GM12878 (cell line): Measurements from ENCODE around the gene CUEDC1. TPM values are rescaled to one million over a fixed set of nuclear protein-coding genes. Genes with fewer than 3 reads are reported as not detected.

Experiments
- CBX3 ChIP-seq: fragments of 200-600 bp; sonication (generic); IDR thresholded peaks from 2 replicates; pipeline ENCODE4 v1.6.1; 2016; ENCODE audit warnings: low read depth, borderline replicate concordance
- EGR1 ChIP-seq, 2 experiments: IDR thresholded peaks; 1 replicate in 1 of 2; 2 replicates in 1 of 2; pipeline ENCODE4 v1.6.1; 2011 to 2012; ENCODE audit warnings: low read depth in 2 of 2, low read length in 2 of 2, borderline replicate concordance in 1 of 2, mild to moderate bottlenecking in 1 of 2, moderate library complexity in 1 of 2
- EZH2 ChIP-seq: IDR thresholded peaks from 2 replicates; pipeline ENCODE4 v1.6.1; 2012; ENCODE audit warnings: low read depth, mild to moderate bottlenecking, control low read depth, inconsistent platforms, low read length, borderline replicate concordance; ENCODE audit not compliant: control insufficient read depth
- IKZF2 ChIP-seq, 2 experiments: fragments of 450-650 bp; IDR thresholded peaks; 2 replicates each; pipeline ENCODE4 v1.6.1; 2017; ENCODE audit warnings: mild to moderate bottlenecking in 2 of 2, moderate library complexity in 2 of 2
- KLF5 ChIP-seq: fragments of 450-650 bp; IDR thresholded peaks from 2 replicates; pipeline ENCODE4 v1.6.1; 2014; ENCODE audit warnings: mild to moderate bottlenecking; ENCODE audit not compliant: partially characterized antibody
- NR2F1 ChIP-seq: fragments of 450-650 bp; conservative IDR thresholded peaks from 2 replicates; pipeline ENCODE4 v1.6.1; 2017; ENCODE audit warnings: mild to moderate bottlenecking
- polyA plus RNA-seq, 11 experiments: library from polyadenylated mRNA; depleted of rRNA in 4 of 11; unstranded in 6 of 11; stranded (reverse) in 5 of 11; fragments of >200 nt; fragmentation: Nextera tagmentation in 4 of 11; fragmentation: Illumina TruSeq in 1 of 11; extraction: Ambion mirVana in 4 of 11; extraction: Trizol in 1 of 11; gene quantifications; 1 replicate in 1 of 11; 2 replicates in 10 of 11; pipeline versions ENCODE4 v1.2.1 to v1.2.3, GENCODE V29; 2011 to 2016; ENCODE audit warnings: inconsistent platforms in 2 of 11, missing spikeins in 2 of 11, low read depth in 1 of 11
- total RNA-seq, 4 experiments: library from RNA; depleted of rRNA in 3 of 4; stranded (reverse); fragments of >200 nt in 3 of 4; fragmentation: Illumina TruSeq in 1 of 4; extraction: Trizol in 1 of 4; gene quantifications; 2 replicates each; pipeline versions ENCODE4 v1.2.1 to v1.2.3, GENCODE V29; 2013 to 2021
- TF ChIP-seq, protein P1 (sequence below): fragments of 450-650 bp; IDR thresholded peaks from 2 replicates; pipeline ENCODE4 v1.6.1; 2017; ENCODE audit warnings: mild to moderate bottlenecking, moderate library complexity
- TF ChIP-seq, protein P2 (sequence below): fragments of 450-650 bp; IDR thresholded peaks from 2 replicates; pipeline ENCODE4 v1.6.1; 2018; ENCODE audit warnings: borderline replicate concordance, mild to moderate bottlenecking; ENCODE audit not compliant: partially characterized antibody
- TF ChIP-seq, protein P3 (sequence below): fragments of 450-650 bp; IDR thresholded peaks from 2 replicates; pipeline ENCODE4 v1.6.1; 2017; ENCODE audit warnings: low read depth, mild to moderate bottlenecking, moderate library complexity
- TF ChIP-seq, protein P4 (sequence below): IDR thresholded peaks from 2 replicates; pipeline ENCODE4 v1.6.1; 2011; ENCODE audit warnings: mild to moderate bottlenecking, low read depth, low read length, moderate library complexity; ENCODE audit not compliant: insufficient replicate concordance
- TF ChIP-seq, protein P5 (sequence below): fragments of 450-650 bp; IDR thresholded peaks from 2 replicates; pipeline ENCODE4 v1.6.1; 2016; ENCODE audit warnings: mild to moderate bottlenecking
- TF ChIP-seq, protein P6 (sequence below): IDR thresholded peaks from 2 replicates; pipeline ENCODE4 v1.6.1; 2012; ENCODE audit warnings: mild to moderate bottlenecking, low read depth, low read length

CUEDC1 gene
- total and polyA plus RNA-seq, 10 of the 15 experiments (the other 5 are each of a cell fraction or from before 2014, with no cell fraction given) = 0.24 to 7.4 (median 1.8) TPM

DNA sequence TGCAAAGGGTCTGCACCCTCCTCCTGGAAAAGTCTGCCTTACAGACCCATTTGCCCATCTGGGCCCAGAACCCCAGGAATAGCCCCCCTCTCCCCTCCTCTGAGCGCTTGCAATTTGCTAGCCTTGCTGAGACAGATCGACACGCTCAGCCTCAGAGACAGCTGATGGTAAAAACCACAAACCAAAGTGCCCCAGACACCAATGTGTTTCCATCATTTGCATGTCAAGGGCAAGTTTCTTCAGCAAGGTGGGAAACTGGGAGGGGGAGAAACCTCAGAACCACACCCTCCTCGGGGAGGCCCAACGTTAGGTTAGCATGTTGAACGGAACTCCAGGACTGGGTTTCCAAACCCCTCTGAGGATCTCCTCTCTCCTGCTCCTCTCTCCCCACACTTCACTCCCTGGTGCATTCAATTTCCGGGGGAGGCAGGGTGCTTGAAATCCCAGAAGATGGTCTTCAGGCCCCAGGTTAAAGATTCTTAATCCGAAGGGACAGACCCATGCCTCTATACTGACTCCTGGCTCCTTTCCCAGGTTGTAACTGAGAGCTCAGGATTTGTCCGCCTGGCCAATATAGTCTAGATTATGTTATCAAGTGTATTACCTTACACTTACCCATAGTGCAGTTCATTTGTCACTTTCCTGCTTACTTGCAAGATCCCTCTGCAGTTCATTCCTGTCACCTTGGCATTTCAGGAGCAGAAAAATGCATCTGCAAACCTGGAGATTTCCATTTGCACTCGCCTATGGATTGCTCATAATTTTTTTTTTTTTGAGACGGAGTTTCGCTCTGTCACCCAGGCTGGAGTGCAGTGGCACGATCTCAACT, 1.3 kb upstream of the CUEDC1 start (continued):
- TF ChIP-seq, protein P1, sequence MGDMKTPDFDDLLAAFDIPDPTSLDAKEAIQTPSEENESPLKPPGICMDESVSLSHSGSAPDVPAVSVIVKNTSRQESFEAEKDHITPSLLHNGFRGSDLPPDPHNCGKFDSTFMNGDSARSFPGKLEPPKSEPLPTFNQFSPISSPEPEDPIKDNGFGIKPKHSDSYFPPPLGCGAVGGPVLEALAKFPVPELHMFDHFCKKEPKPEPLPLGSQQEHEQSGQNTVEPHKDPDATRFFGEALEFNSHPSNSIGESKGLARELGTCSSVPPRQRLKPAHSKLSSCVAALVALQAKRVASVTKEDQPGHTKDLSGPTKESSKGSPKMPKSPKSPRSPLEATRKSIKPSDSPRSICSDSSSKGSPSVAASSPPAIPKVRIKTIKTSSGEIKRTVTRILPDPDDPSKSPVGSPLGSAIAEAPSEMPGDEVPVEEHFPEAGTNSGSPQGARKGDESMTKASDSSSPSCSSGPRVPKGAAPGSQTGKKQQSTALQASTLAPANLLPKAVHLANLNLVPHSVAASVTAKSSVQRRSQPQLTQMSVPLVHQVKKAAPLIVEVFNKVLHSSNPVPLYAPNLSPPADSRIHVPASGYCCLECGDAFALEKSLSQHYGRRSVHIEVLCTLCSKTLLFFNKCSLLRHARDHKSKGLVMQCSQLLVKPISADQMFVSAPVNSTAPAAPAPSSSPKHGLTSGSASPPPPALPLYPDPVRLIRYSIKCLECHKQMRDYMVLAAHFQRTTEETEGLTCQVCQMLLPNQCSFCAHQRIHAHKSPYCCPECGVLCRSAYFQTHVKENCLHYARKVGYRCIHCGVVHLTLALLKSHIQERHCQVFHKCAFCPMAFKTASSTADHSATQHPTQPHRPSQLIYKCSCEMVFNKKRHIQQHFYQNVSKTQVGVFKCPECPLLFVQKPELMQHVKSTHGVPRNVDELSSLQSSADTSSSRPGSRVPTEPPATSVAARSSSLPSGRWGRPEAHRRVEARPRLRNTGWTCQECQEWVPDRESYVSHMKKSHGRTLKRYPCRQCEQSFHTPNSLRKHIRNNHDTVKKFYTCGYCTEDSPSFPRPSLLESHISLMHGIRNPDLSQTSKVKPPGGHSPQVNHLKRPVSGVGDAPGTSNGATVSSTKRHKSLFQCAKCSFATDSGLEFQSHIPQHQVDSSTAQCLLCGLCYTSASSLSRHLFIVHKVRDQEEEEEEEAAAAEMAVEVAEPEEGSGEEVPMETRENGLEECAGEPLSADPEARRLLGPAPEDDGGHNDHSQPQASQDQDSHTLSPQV = no peak
- TF ChIP-seq, protein P2, sequence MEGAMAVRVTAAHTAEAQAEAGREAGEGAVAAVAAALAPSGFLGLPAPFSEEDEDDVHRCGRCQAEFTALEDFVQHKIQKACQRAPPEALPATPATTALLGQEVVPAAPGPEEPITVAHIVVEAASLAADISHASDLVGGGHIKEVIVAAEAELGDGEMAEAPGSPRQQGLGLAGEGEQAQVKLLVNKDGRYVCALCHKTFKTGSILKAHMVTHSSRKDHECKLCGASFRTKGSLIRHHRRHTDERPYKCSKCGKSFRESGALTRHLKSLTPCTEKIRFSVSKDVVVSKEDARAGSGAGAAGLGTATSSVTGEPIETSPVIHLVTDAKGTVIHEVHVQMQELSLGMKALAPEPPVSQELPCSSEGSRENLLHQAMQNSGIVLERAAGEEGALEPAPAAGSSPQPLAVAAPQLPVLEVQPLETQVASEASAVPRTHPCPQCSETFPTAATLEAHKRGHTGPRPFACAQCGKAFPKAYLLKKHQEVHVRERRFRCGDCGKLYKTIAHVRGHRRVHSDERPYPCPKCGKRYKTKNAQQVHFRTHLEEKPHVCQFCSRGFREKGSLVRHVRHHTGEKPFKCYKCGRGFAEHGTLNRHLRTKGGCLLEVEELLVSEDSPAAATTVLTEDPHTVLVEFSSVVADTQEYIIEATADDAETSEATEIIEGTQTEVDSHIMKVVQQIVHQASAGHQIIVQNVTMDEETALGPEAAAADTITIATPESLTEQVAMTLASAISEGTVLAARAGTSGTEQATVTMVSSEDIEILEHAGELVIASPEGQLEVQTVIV = no peak
- TF ChIP-seq NR2F1 = no peak
- TF ChIP-seq IKZF2 (IDR thresholded peaks at IDR 0.05) = peak; percentile 63 to 76; a peak in 3 of 4 replicates
- TF ChIP-seq, protein P3, sequence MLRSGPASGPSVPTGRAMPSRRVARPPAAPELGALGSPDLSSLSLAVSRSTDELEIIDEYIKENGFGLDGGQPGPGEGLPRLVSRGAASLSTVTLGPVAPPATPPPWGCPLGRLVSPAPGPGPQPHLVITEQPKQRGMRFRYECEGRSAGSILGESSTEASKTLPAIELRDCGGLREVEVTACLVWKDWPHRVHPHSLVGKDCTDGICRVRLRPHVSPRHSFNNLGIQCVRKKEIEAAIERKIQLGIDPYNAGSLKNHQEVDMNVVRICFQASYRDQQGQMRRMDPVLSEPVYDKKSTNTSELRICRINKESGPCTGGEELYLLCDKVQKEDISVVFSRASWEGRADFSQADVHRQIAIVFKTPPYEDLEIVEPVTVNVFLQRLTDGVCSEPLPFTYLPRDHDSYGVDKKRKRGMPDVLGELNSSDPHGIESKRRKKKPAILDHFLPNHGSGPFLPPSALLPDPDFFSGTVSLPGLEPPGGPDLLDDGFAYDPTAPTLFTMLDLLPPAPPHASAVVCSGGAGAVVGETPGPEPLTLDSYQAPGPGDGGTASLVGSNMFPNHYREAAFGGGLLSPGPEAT = peak; percentile 49
- no peak for TF ChIP-seq CBX3
- TF ChIP-seq, protein P4, sequence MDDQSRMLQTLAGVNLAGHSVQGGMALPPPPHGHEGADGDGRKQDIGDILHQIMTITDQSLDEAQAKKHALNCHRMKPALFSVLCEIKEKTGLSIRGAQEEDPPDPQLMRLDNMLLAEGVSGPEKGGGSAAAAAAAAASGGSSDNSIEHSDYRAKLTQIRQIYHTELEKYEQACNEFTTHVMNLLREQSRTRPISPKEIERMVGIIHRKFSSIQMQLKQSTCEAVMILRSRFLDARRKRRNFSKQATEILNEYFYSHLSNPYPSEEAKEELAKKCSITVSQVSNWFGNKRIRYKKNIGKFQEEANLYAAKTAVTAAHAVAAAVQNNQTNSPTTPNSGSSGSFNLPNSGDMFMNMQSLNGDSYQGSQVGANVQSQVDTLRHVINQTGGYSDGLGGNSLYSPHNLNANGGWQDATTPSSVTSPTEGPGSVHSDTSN = peak; percentile 57
- TF ChIP-seq, protein P5, sequence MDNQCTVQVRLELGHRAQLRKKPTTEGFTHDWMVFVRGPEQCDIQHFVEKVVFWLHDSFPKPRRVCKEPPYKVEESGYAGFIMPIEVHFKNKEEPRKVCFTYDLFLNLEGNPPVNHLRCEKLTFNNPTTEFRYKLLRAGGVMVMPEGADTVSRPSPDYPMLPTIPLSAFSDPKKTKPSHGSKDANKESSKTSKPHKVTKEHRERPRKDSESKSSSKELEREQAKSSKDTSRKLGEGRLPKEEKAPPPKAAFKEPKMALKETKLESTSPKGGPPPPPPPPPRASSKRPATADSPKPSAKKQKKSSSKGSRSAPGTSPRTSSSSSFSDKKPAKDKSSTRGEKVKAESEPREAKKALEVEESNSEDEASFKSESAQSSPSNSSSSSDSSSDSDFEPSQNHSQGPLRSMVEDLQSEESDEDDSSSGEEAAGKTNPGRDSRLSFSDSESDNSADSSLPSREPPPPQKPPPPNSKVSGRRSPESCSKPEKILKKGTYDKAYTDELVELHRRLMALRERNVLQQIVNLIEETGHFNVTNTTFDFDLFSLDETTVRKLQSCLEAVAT = peak; percentile 84
- TF ChIP-seq, protein P6, sequence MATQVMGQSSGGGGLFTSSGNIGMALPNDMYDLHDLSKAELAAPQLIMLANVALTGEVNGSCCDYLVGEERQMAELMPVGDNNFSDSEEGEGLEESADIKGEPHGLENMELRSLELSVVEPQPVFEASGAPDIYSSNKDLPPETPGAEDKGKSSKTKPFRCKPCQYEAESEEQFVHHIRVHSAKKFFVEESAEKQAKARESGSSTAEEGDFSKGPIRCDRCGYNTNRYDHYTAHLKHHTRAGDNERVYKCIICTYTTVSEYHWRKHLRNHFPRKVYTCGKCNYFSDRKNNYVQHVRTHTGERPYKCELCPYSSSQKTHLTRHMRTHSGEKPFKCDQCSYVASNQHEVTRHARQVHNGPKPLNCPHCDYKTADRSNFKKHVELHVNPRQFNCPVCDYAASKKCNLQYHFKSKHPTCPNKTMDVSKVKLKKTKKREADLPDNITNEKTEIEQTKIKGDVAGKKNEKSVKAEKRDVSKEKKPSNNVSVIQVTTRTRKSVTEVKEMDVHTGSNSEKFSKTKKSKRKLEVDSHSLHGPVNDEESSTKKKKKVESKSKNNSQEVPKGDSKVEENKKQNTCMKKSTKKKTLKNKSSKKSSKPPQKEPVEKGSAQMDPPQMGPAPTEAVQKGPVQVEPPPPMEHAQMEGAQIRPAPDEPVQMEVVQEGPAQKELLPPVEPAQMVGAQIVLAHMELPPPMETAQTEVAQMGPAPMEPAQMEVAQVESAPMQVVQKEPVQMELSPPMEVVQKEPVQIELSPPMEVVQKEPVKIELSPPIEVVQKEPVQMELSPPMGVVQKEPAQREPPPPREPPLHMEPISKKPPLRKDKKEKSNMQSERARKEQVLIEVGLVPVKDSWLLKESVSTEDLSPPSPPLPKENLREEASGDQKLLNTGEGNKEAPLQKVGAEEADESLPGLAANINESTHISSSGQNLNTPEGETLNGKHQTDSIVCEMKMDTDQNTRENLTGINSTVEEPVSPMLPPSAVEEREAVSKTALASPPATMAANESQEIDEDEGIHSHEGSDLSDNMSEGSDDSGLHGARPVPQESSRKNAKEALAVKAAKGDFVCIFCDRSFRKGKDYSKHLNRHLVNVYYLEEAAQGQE = no peak
- TF ChIP-seq EGR1 (IDR thresholded peaks at IDR 0.05; ENCODE audit: borderline replicate concordance in 1 of 2, low read depth in 2 of 2, low read length in 2 of 2) = no peak
- no peak for TF ChIP-seq EZH2
- TF ChIP-seq KLF5 = no peak
